IMR-90 (cell line): ENCODE results near the gene MISP3. TPM values are rescaled to one million over a fixed set of nuclear protein-coding genes. Genes with fewer than 3 reads are reported as not detected.
A peak's percentile ranks its signal among the peaks of the same experiment; 100 is the strongest.

Source experiments
- ATAC-seq: fragments of 200-7000 bp; cut with Tn5 transposase; 2 replicates; pipeline ENCODE4 v1.9.1; 2020; ENCODE audit warnings: low read depth, mild to moderate bottlenecking, moderate library complexity
- BruUV-seq: library from RNA; stranded (reverse); fragments of 400-500 nt; replicated peaks from 2 replicates; lab custom pipeline; 2021; lab: Mats Ljungman, UMichigan
- CTCF ChIA-PET: fragments of 300-600 bp; formaldehyde crosslinking; extraction: SDS; loops from one replicate; lab custom pipeline; 2021; ENCODE audit warnings: antibody characterized with exemption; lab: Yijun Ruan, JAX
- POLR2A ChIA-PET: fragments of 300-600 bp; sonication (Branson Sonifier 250); formaldehyde crosslinking; loops from one replicate; lab custom pipeline; 2022; ENCODE audit warnings: antibody characterized with exemption; ENCODE audit not compliant: unreplicated experiment; lab: Charles Lee
- DNase-seq: peaks from one replicate; pipeline ENCODE4 v3.0.0; 2013
- H2AFZ ChIP-seq: replicated peaks from 2 replicates; pipeline ENCODE3; 2013; ENCODE audit warnings: low read length, mild to moderate bottlenecking; ENCODE audit not compliant: poor library complexity
- H2AK5ac ChIP-seq: 2 replicates; pipeline ENCODE4 v1.6.1; 2013; ENCODE audit warnings: low read depth, low read length, inconsistent platforms
- H2AK9ac ChIP-seq: replicated peaks from 2 replicates; pipeline ENCODE3; 2013; ENCODE audit warnings: mild to moderate bottlenecking, low read depth, low read length, moderate library complexity; ENCODE audit not compliant: poor library complexity
- H2BK120ac ChIP-seq: 2 replicates; pipeline ENCODE4 v1.6.1; 2013; ENCODE audit warnings: low read depth, low read length, inconsistent platforms
- H2BK15ac ChIP-seq: 3 replicates; pipeline ENCODE4 v1.6.1; 2013; ENCODE audit warnings: low read depth, low read length, inconsistent platforms
- H2BK20ac ChIP-seq: 2 replicates; pipeline ENCODE4 v1.6.1; 2013; ENCODE audit warnings: low read depth, mild to moderate bottlenecking, inconsistent platforms, low read length, moderate library complexity
- H2BK5ac ChIP-seq: 2 replicates; pipeline ENCODE4 v1.6.1; 2013; ENCODE audit warnings: mild to moderate bottlenecking, low read depth, low read length, inconsistent platforms; ENCODE audit not compliant: poor library complexity, severe bottlenecking
- H3K14ac ChIP-seq: replicated peaks from 2 replicates; pipeline ENCODE4 v1.6.1; 2013; ENCODE audit warnings: low read depth, low read length, inconsistent platforms
- H3K18ac ChIP-seq: 2 replicates; pipeline ENCODE4 v1.6.1; 2013; ENCODE audit warnings: low read depth, low read length, control low read depth
- H3K23ac ChIP-seq: 2 replicates; pipeline ENCODE4 v1.6.1; 2013; ENCODE audit warnings: low read depth, low read length, inconsistent platforms
- H3K27ac ChIP-seq: 2 replicates; pipeline ENCODE4 v1.5.1; 2013; ENCODE audit warnings: mild to moderate bottlenecking, control low read depth, low read length; ENCODE audit not compliant: insufficient read depth
- H3K27me3 ChIP-seq: 2 replicates; pipeline ENCODE4 v1.6.1; 2013; ENCODE audit warnings: low read length; ENCODE audit not compliant: control insufficient read depth, insufficient read depth
- H3K36me3 ChIP-seq: 2 replicates; pipeline ENCODE4 v1.6.1; 2013; ENCODE audit warnings: low read length, mixed read lengths; ENCODE audit not compliant: control insufficient read depth, insufficient read depth
- H3K4ac ChIP-seq: 2 replicates; pipeline ENCODE4 v1.6.1; 2013; ENCODE audit warnings: low read depth, low read length, inconsistent platforms
- H3K4me1 ChIP-seq: 2 replicates; pipeline ENCODE4 v1.6.1; 2013; ENCODE audit warnings: low read length, mixed read lengths; ENCODE audit not compliant: control insufficient read depth, insufficient read depth
- H3K4me2 ChIP-seq: 2 replicates; pipeline ENCODE4 v1.6.1; 2013; ENCODE audit warnings: low read depth, mild to moderate bottlenecking, control low read depth, low read length, moderate library complexity
- H3K4me3 ChIP-seq: 2 replicates; pipeline ENCODE4 v1.5.1; 2013; ENCODE audit warnings: low read depth, mild to moderate bottlenecking, control low read depth, low read length, moderate library complexity; ENCODE audit not compliant: insufficient read depth
- H3K56ac ChIP-seq: 2 replicates; pipeline ENCODE4 v1.6.1; 2013; ENCODE audit warnings: low read length, inconsistent platforms; ENCODE audit not compliant: insufficient read depth; ENCODE audit errors: extremely low read depth
- H3K79me1 ChIP-seq, 2 experiments: 2 replicates each; pipeline ENCODE4 v1.6.1; 2013; ENCODE audit warnings: low read length in 2 of 2, inconsistent platforms in 1 of 2, low read depth in 1 of 2
- H3K9ac ChIP-seq: 2 replicates; pipeline ENCODE4 v1.6.1; 2013; ENCODE audit warnings: low read depth, low read length, control low read depth
- H3K9me1 ChIP-seq: 2 replicates; pipeline ENCODE4 v1.6.1; 2013; ENCODE audit warnings: low read length, inconsistent platforms; ENCODE audit not compliant: insufficient read depth
- H3K9me3 ChIP-seq: 2 replicates; pipeline ENCODE4 v1.6.1; 2013; ENCODE audit warnings: low read length; ENCODE audit not compliant: control insufficient read depth, insufficient read depth
- H4K20me1 ChIP-seq: 2 replicates; pipeline ENCODE4 v1.6.1; 2013; ENCODE audit warnings: low read length, inconsistent platforms; ENCODE audit not compliant: insufficient read depth
- H4K5ac ChIP-seq: 2 replicates; pipeline ENCODE4 v1.6.1; 2013; ENCODE audit warnings: mild to moderate bottlenecking, low read depth, low read length, control low read depth
- H4K8ac ChIP-seq, 2 experiments: 2 replicates each; pipeline ENCODE4 v1.6.1; 2013; ENCODE audit warnings: low read depth in 2 of 2, low read length in 2 of 2, control low read depth in 1 of 2, inconsistent platforms in 1 of 2
- H4K91ac ChIP-seq: 2 replicates; pipeline ENCODE4 v1.6.1; 2013; ENCODE audit warnings: low read depth, low read length, inconsistent platforms; ENCODE audit not compliant: insufficient read depth
- CEBPB ChIP-seq: IDR thresholded peaks from 2 replicates; pipeline ENCODE4 v1.6.1; 2012; ENCODE audit warnings: low read depth, low read length, improper control_type of control experiment
- CHD1 ChIP-seq: IDR thresholded peaks from 2 replicates; pipeline ENCODE4 v1.6.1; 2012; ENCODE audit warnings: low read depth, low read length, improper control_type of control experiment
- CTCF ChIP-seq: conservative IDR thresholded peaks from 2 replicates; pipeline ENCODE4 v1.5.1; 2012; ENCODE audit warnings: mild to moderate bottlenecking, low read depth, low read length, improper control_type of control experiment
- ELK1 ChIP-seq: fragments of 150-350 bp; IDR thresholded peaks from 2 replicates; pipeline ENCODE4 v1.6.1; 2016; ENCODE audit warnings: low read depth, mild to moderate bottlenecking, low read length, moderate library complexity, borderline replicate concordance
- MAFK ChIP-seq: IDR thresholded peaks from 2 replicates; pipeline ENCODE4 v1.6.1; 2012; ENCODE audit warnings: low read depth, low read length, improper control_type of control experiment
- MAZ ChIP-seq: IDR thresholded peaks from 2 replicates; pipeline ENCODE4 v1.6.1; 2012; ENCODE audit warnings: low read depth, mild to moderate bottlenecking, low read length, improper control_type of control experiment, moderate library complexity, borderline replicate concordance
- MXI1 ChIP-seq: IDR thresholded peaks from 2 replicates; pipeline ENCODE4 v1.6.1; 2012; ENCODE audit warnings: low read depth, mild to moderate bottlenecking, low read length, moderate library complexity, borderline replicate concordance
- NFE2L2 ChIP-seq: fragments of 150-350 bp; IDR thresholded peaks from 2 replicates; pipeline ENCODE4 v1.6.1; 2016; ENCODE audit warnings: low read depth, mild to moderate bottlenecking, low read length
- POLR2A ChIP-seq: IDR thresholded peaks from 2 replicates; pipeline ENCODE4 v1.6.1; 2012; ENCODE audit warnings: mild to moderate bottlenecking, low read depth, low read length
- RCOR1 ChIP-seq: IDR thresholded peaks from 2 replicates; pipeline ENCODE4 v1.6.1; 2012; ENCODE audit warnings: mild to moderate bottlenecking, low read length, improper control_type of control experiment; ENCODE audit not compliant: insufficient replicate concordance
- SMC3 ChIP-seq: fragments of 150-350 bp; IDR thresholded peaks from 2 replicates; pipeline ENCODE4 v1.6.1; 2016; ENCODE audit warnings: low read depth, mild to moderate bottlenecking, antibody characterized with exemption, low read length, moderate library complexity
- WGBS, 2 experiments: methylation state at CpG; one replicate each; pipeline versions ENCODE4 v1.1.5 to v1.1.7; 2013; ENCODE audit warnings: missing lambda C conversion rate in 2 of 2; ENCODE audit not compliant: insufficient read length in 1 of 2; ENCODE audit errors: extremely low coverage in 2 of 2; 5-methylcytosine and 5-hydroxymethylcytosine counted together
- dilution Hi-C: fragments of 300-500 bp; cut with HindIII; formaldehyde crosslinking; loops from one replicate; pipeline ENCODE4 v1.14.3; 2018; ENCODE audit warnings: low sequenced_read_pairs; ENCODE audit not compliant: unreplicated experiment
- in situ Hi-C: fragments of 300-500 bp; cut with MboI; formaldehyde crosslinking; loops from 3 replicates; pipeline ENCODE4 v1.14.3; 2019; ENCODE audit warnings: low sequenced_read_pairs, inconsistent platforms, mixed read lengths
- intact Hi-C: fragments of 100-400 bp; cut with micrococcal nuclease; formaldehyde crosslinking; loops from 2 replicates; pipeline ENCODE4 v1.10.0; 2022
- polyA plus RNA-seq, 3 experiments: library from polyadenylated mRNA; depleted of rRNA; stranded (reverse); fragments of >200 nt; gene quantifications; 2 replicates each; pipeline ENCODE4 v1.2.3, GENCODE V29; 2012; ENCODE audit warnings: low replicate concordance in 1 of 3
- total RNA-seq: library from RNA; depleted of rRNA; stranded (reverse); fragments of >200 nt; gene quantifications from 2 replicates; pipeline ENCODE4 v1.2.3, GENCODE V29; 2012

The MISP3 gene
- total and polyA plus RNA-seq, 2 of the 4 experiments (the other 2 are of a cell fraction), result under 0.01 to 0.68 TPM

GRCh38 chr19:14030997-14031718 is 41.4 kb upstream of the MISP3 start (continued):
- no peak for TF ChIP-seq MAFK

- Histone ChIP-seq H3K27me3 (peaks cover 30% of the 10 kb centered on the region), H3K9ac (peak within 1 kb of the TSS; percentile 10), H3K4me3 (peak within 1 kb of the TSS; percentile 60), H3K9me1 (no peaks in the 10 kb centered on the region), H3K56ac (no peak within 1 kb of the TSS), H3K79me1 (no peaks in the 10 kb centered on the region), H2AK5ac (peak within 1 kb of the TSS; percentile 44; the same call in 1 of the 2 replicates), H4K91ac (no peak within 1 kb of the TSS), H3K9me3 (no peaks in the 10 kb centered on the region; the same call in 1 of the 2 replicates), H2AFZ (peak within 1 kb of the TSS; percentile 93), H2AK9ac (peak within 1 kb of the TSS; percentile 87), H4K20me1 (no peaks in the 10 kb centered on the region), H4K8ac (peak within 1 kb of the TSS in 1 of 2 experiments; percentile 11; a peak in 1 of 4 replicates), H2BK120ac (no peak within 1 kb of the TSS), H2BK15ac (no peak within 1 kb of the TSS), H3K23ac (peak within 1 kb of the TSS; percentile 32; the same call in 1 of the 2 replicates), H3K4me2 (peak within 1 kb of the TSS; percentile 84), H3K36me3 (no peaks in the 10 kb centered on the region), H2BK5ac (no peak within 1 kb of the TSS), H2BK20ac (no peak within 1 kb of the TSS), H3K4me1 (no peaks in the 10 kb centered on the region), H3K4ac (no peak within 1 kb of the TSS), H3K14ac (no peak within 1 kb of the TSS), H3K27ac (no peak within 1 kb of the TSS), H3K18ac (no peak within 1 kb of the TSS), H4K5ac (no peak within 1 kb of the TSS)
- ChIA-PET POLR2A (interaction anchor here (0.6 kb wide), 1 partner anchor 37 kb away, joined by 5 read pairs; no protein-coding TSS in a partner anchor), CTCF (interaction anchor here (0.8 to 1.8 kb wide), 5 partner anchors 9 to 21 kb away, joined by 3 to 7 read pairs (median 4); no protein-coding TSS in a partner anchor)
- ATAC-seq, result peak; percentile 85
- WGBS, 2 experiments, result 0% methylated on average over 16 of the region's 63 CpGs; no CpG with 5 or more reads in 1 of the 2 experiments
- dilution Hi-C loops (no loop called here), in situ Hi-C loops (no loop called here), intact Hi-C loops (no loop called here)
- BruUV-seq, result no TSS peak
- DNase-seq, result peak; percentile 31
- TF ChIP-seq RCOR1 (no peak), ELK1 (no peak), POLR2A (no peak), NFE2L2 (no peak), CHD1 (no peak), MAZ (no peak; the same call in 1 of the 2 replicates), CEBPB (no peak), SMC3 (0 out of 2 replicates have a peak, but pooled peaks have one; percentile 17), CTCF (peak; percentile 56), MAFK (no peak), MXI1 (0 out of 2 replicates have a peak, but pooled peaks have one; percentile 22)
These were observed 40.7 kb upstream of the MISP3 start, which contains the start of gene IL27RA for GRCh38 chr19:14031719-14032480. Gene IL27RA (plus strand): TSS chr19:14031762. CDS start chr19:14031873, 111 bp downstream.
